ENCODE results near the gene LRRFIP1. TPM values are rescaled to one million over a fixed set of nuclear protein-coding genes. Genes with fewer than 3 reads are reported as not detected.

The LRRFIP1 gene
- total and polyA plus RNA-seq, 2 of the 13 experiments (the other 11 are each of a cell fraction or from before 2014, with no cell fraction given) = 15.9 to 40.5 TPM

- no peak for TF ChIP-seq TGIF2 (CRISPR knock-in tag; IDR thresholded peaks at IDR 0.05)
- no peak for TF ChIP-seq GPN1 (CRISPR knock-in tag; IDR thresholded peaks at IDR 0.05; ENCODE audit: borderline replicate concordance)
- no peak for TF ChIP-seq FLYWCH1 (CRISPR knock-in tag; IDR thresholded peaks at IDR 0.05)
- TF ChIP-seq TOE1 (CRISPR knock-in tag; IDR thresholded peaks at IDR 0.05) = peak; percentile 58; the same call in 1 of the 2 replicates
- TF ChIP-seq SNRNP70 (IDR thresholded peaks at IDR 0.05; ENCODE audit: low read depth, low read length) = no peak
- TF ChIP-seq ZBTB38 (CRISPR knock-in tag; IDR thresholded peaks at IDR 0.05) = peak; percentile 87
- no peak for TF ChIP-seq PAF1 (CRISPR knock-in tag; IDR thresholded peaks at IDR 0.05)
- TF ChIP-seq FUBP1 (CRISPR knock-in tag; IDR thresholded peaks at IDR 0.05; ENCODE audit: borderline replicate concordance) = no peak; the same call in 1 of the 2 replicates
- no peak for TF ChIP-seq ZNF616 (CRISPR knock-in tag; IDR thresholded peaks at IDR 0.05; ENCODE audit: low read depth)
- TF ChIP-seq RBFOX2 (IDR thresholded peaks at IDR 0.05; ENCODE audit: low read depth, low read length) = no peak
- no peak for TF ChIP-seq EEA1 (CRISPR knock-in tag; IDR thresholded peaks at IDR 0.05; ENCODE audit: borderline replicate concordance)
- peak; percentile 82; the same call in 1 of the 2 replicates for TF ChIP-seq MTA1 (CRISPR knock-in tag; IDR thresholded peaks at IDR 0.05; ENCODE audit: borderline replicate concordance)
- no peak for TF ChIP-seq NAIF1 (CRISPR knock-in tag; IDR thresholded peaks at IDR 0.05; ENCODE audit: borderline replicate concordance)
- no peak for TF ChIP-seq ZC3H13 (CRISPR knock-in tag; IDR thresholded peaks at IDR 0.05)
- no peak for TF ChIP-seq ZNF468 (CRISPR knock-in tag; IDR thresholded peaks at IDR 0.05)
- no peak for TF ChIP-seq ZNF546 (CRISPR knock-in tag; conservative IDR thresholded peaks at IDR 0.05)
- TF ChIP-seq ZNF577 (CRISPR knock-in tag; IDR thresholded peaks at IDR 0.05; ENCODE audit: borderline replicate concordance, low read depth) = no peak
- TF ChIP-seq MATR3 (CRISPR knock-in tag; IDR thresholded peaks at IDR 0.05) = no peak
- TF ChIP-seq CHD4 (IDR thresholded peaks at IDR 0.05; ENCODE audit: borderline replicate concordance, low read length) = no peak
- TF ChIP-seq SMAD3 (CRISPR knock-in tag; IDR thresholded peaks at IDR 0.05) = 0 out of 2 replicates have a peak, but pooled peaks have one; percentile 48
- no peak for TF ChIP-seq SUZ12 (IDR thresholded peaks at IDR 0.05; ENCODE audit: low read depth, low read length)
- no peak for TF ChIP-seq ZNF850 (CRISPR knock-in tag; conservative IDR thresholded peaks at IDR 0.05)
- no peak for TF ChIP-seq LBX2 (CRISPR knock-in tag; IDR thresholded peaks at IDR 0.05; ENCODE audit: borderline replicate concordance)
- no peak for TF ChIP-seq ZFP36 (IDR thresholded peaks at IDR 0.05; ENCODE audit: borderline replicate concordance, low read depth, low read length, partially characterized antibody)
- no peak for TF ChIP-seq FOXP1 (IDR thresholded peaks at IDR 0.05)
- TF ChIP-seq FOXP1 (CRISPR knock-in tag; IDR thresholded peaks at IDR 0.05) = 0 out of 2 replicates have a peak, but pooled peaks have one; percentile 3
- TF ChIP-seq RFX1 (IDR thresholded peaks at IDR 0.05) = no peak
- TF ChIP-seq HOXA7 (CRISPR knock-in tag; IDR thresholded peaks at IDR 0.05) = no peak
- TF ChIP-seq ZGPAT (CRISPR knock-in tag; IDR thresholded peaks at IDR 0.05) = peak; percentile 79
- no peak for TF ChIP-seq PCBP1 (IDR thresholded peaks at IDR 0.05; ENCODE audit: borderline replicate concordance, low read depth, low read length)
These were observed 25.8 kb upstream of the LRRFIP1 start (continued) for GRCh38 chr2:237601453-237602116.

All from HepG2 (cell line).